HG02642 (cell line): ENCODE data around the gene LRRC70.
"Not testable (repeated sequence)": the region's sequence is repeated elsewhere in the genome, so short reads cannot be mapped to it uniquely, and the experiment has no call there.

Experiments used
- ATAC-seq: cut with Tn5 transposase; IDR thresholded peaks from one replicate; pipeline ENCODE4 v1.9.1; 2021; ENCODE audit warnings: mild to moderate bottlenecking; ENCODE audit not compliant: unreplicated experiment, poor library complexity

The LRRC70 gene

DNA sequence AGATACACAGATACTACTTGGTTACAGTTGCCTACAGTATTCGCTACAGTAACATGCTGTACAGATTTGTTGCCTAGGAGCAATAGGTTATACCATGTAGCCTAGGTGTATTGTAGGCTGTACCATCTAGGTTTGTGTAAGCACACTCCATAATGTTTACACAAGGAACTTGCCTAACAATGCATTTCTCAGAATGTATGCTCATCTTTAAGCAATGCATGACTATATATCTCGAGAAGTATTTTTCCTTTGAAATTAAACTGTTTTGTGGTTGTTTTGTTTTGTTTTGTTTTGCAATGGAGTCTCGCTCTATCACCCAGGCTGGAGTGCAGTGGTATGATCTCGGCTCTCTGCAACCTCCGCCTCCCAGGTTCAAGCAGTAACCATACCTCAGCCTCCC, 25.3 kb downstream of the LRRC70 start:
- ATAC-seq: no peak

- no peak for ATAC-seq
Observed at GRCh38 chr5:62605638-62606037, 27.0 kb downstream of the LRRC70 start.

DNA sequence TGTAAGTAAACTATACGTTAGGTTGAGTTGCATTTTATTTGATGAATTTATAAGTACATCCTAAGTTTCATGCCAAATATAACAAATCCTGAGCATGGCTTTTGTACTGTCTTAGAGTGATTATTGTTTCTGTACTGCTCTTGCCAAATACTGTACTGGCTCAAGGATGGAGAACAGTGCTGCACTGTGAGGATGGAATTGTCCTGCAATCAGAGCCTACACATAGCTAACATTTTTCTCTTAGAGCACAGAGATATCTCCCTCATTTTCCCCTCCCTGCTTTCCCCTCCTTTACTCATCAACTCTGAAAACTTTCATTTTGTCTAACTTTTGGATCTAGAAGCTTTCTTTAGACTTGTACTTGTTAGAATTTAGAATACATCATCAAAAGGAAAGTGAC, 28.3 kb downstream of the LRRC70 start:
- no peak for ATAC-seq

DNA sequence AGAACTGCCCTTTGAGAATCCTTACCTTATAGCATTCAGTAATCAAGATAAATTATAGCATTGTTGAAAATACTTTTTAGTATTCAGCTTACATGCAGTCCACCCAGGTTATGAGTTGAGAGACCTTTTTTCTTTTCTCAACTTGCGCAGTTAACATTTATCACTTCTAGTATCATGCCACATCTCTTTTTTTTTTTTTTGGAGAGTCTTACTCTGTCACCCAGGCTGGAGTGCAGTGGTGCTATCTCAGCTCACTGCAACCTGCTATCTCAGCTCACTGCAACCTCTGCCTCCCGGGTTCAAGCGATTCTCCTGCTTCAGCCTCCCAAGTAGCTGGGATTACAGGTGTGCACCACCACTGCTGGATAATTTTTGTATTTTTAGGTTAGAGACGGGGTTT, 29.0 kb downstream of the LRRC70 start:
- no peak for ATAC-seq

- no peak for ATAC-seq
Observed at GRCh38 chr5:62608529-62609511, 30.2 kb downstream of the LRRC70 start.

GRCh38 chr5:62614355-62614754, 35.7 kb downstream of the LRRC70 start:
- no peak for ATAC-seq

DNA sequence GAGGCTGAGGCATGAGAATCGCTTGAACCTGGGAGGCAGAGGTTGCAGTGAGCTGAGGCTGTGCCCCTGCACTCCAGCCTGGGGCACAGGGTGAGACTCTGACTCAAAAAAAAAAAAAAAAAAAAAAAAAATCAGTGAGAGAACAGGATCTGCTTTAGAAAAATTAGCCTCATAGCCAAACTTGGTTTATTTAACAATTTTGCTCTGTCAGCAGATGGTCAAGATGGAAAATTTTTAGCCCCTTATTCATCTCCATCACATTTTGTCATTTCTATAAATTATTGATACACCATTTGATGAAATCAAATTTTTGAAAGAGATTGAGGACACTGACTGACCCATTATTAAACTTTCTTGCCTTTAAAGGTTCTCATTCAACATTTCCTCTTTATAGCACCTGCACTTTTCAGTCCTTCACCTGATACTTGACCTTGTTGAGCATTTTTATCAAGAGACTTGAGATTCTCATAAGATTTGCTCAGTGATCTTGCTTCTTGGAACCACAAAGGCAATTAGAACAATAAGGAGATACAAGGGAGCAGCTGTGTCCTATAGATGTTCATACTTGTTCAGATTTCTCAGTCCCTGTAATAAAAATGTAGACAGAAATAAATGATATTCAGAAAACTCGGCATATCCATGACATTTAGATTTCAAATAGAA, 38.1 kb downstream of the LRRC70 start:
- no peak for ATAC-seq

DNA sequence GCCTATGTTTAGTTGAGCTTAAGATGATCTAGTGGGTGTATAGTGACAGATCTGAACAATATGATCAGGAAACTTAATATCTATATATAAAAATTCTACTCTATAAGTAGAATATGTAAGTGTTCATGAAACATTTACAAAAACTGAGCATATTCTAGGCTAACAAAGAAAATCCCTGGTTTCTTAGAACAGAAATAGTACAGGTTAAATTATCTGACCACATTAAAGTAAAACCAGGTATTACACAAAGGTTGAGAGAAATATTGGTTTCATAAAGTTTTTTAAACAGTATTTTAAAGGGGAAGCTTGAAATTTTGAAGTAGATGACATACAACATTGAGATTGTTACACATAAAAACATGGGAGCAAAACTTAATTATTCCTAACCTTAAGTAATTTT, 39.3 kb downstream of the LRRC70 start:
- no peak for ATAC-seq

- no peak for ATAC-seq
Observed at GRCh38 chr5:62620761-62621160, 42.1 kb downstream of the LRRC70 start.

DNA sequence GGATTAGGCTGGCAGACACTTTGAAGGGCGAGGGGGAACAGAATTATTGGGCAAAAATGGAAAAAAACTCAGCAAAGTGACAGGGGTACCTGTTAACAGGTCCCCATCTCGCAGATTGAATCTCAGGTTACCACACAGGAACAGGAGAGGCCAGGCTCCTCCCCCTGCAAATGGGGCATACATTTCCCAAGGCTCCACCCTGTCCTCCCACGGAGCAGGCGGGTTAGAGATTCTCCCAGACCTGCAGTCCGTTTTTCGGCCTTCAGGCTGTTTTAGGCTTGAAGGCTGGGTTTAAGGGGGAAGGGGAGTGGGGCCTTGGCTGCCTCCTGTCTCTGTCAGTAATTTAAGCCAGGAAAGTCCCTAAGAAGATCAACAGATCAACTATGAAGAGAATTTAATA, 42.7 kb downstream of the LRRC70 start:
- ATAC-seq: no peak

DNA sequence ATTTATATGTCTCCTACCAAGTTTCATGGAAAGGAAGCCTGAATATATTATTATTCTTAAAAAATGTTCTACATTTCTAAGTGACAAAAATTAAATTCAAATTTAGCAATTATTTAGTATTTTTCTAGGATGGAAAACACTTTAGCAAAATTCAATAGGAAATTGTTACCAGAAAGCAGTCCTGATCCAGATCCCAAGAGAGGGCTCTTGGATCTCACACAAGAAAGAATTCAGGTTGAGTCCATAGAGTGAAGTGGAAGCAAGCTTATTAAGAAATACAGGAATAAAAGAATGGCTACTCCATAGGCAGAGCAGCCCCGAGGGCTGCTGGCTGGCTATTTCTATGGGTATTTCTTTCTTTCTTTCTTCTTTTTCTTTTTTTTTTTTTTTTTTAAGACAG, 44.7 kb downstream of the LRRC70 start:
- no peak for ATAC-seq

DNA sequence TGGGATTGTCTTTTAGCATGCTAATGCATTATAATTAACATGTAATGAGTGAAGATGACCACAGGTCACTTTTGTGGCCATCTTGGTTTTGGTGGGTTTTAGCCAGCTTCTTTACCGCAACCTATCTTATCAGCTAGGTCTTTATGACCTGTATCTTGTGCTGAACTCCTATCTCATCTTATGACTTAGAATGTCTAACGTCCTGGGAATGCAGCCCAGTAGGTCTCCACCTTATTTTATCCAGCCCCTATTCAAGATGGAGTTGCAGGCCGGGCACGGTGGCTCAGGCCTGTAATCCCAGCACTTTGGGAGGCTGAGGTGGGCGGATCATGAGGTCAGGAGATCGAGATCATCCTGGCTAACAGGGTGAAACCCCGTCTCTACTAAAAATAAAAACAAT, 45.8 kb downstream of the LRRC70 start:
- not testable (repeated sequence) for ATAC-seq

- no peak for ATAC-seq
Observed at GRCh38 chr5:62626534-62626933, 47.9 kb downstream of the LRRC70 start.

- no peak for ATAC-seq
Observed at GRCh38 chr5:62627121-62627520, 48.5 kb downstream of the LRRC70 start.

DNA sequence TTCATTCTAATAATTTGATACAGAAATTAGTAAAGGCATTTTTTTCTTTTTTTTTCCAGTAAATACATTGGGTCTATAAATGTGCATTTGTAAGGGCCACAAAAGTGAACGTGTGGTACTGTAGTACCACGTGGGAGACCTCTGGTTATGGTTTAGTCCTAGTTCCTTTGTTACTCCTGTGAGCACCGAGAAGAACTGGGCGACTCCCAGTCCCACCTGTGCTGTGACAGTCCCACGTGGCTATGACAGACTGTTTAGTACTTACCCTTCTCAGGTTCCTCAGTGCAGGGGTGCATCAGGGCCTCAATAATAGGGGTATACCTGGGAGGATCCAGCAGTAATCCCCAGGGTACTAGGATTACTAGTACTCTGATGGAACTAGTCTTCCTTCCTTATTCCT, 49.3 kb downstream of the LRRC70 start:
- no peak for ATAC-seq
